ENCODE results near the gene PEX16. TPM values are rescaled to one million over a fixed set of nuclear protein-coding genes. Genes with fewer than 3 reads are reported as not detected.

Gene PEX16
- total RNA-seq, 2 experiments from 2014 or later = 28.6 to 32.5 TPM

DNA sequence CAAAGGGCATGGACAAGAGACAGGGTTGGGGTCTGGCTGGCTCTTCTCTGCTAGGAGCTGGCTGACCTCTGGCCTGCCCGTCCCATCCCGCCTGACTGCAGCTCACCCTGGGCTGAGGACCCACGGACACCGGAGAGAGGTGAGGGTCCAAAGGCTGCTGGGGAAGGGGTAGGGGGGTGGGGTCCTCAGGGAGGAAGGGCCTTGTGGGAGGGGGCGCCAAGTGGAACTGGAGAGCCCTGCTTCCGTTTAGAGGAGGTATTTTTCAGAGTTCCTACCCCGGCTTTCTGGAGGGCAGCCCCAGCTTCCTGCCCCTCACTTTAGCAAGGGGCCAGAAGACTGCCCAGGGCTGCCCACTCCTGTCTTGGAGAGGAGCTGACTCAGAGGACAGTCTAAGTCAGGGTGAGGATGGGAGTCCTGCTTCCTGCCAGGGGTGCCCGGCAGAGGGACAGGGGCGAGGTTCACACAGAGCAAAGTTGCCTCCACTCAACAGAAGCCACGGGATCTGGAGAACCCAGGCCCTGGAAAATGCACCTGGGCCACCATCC, 11.9 kb upstream of the PEX16 start:
- H3K27ac Mint-ChIP-seq = peak overlapping the region; percentile 2
- intact Hi-C loops (cut with micrococcal nuclease) = no loop called here
- CTCF ChIA-PET = interaction anchor here (1.1 to 1.8 kb wide), 2 partner anchors 12 to 77 kb away, joined by 3 to 7 read pairs; no protein-coding TSS in a partner anchor

GRCh38 chr11:45928535-45929215, 11.0 kb upstream of the PEX16 start:
- Mint-ChIP-seq H3K27me3 (ENCODE audit: low read depth) (peaks cover 6% of the 10 kb centered on the region), H3K4me1 (ENCODE audit: low read depth) (peaks cover 24% of the 10 kb centered on the region), H3K27ac (no peak overlapping the region), H3K4me3 (no peak overlapping the region), H3K9me3 (no peaks in the 10 kb centered on the region), H3K36me3 (ENCODE audit: low read depth) (peaks cover 3% of the 10 kb centered on the region)
- DNase-seq = no peak
- intact Hi-C loops (cut with micrococcal nuclease) = no loop called here
- CTCF ChIA-PET = no interaction called here

More for the DNA sequence above, 11.9 kb upstream of the PEX16 start:
- no peak overlapping the region for H3K4me3 Mint-ChIP-seq
- H3K36me3 Mint-ChIP-seq (ENCODE audit: low read depth) = no peaks in the 10 kb centered on the region
- H3K4me1 Mint-ChIP-seq (ENCODE audit: low read depth) = peaks cover 19% of the 10 kb centered on the region
- no peaks in the 10 kb centered on the region for H3K9me3 Mint-ChIP-seq
- no peaks in the 10 kb centered on the region for H3K27me3 Mint-ChIP-seq (ENCODE audit: low read depth)
- no peak for DNase-seq

DNA sequence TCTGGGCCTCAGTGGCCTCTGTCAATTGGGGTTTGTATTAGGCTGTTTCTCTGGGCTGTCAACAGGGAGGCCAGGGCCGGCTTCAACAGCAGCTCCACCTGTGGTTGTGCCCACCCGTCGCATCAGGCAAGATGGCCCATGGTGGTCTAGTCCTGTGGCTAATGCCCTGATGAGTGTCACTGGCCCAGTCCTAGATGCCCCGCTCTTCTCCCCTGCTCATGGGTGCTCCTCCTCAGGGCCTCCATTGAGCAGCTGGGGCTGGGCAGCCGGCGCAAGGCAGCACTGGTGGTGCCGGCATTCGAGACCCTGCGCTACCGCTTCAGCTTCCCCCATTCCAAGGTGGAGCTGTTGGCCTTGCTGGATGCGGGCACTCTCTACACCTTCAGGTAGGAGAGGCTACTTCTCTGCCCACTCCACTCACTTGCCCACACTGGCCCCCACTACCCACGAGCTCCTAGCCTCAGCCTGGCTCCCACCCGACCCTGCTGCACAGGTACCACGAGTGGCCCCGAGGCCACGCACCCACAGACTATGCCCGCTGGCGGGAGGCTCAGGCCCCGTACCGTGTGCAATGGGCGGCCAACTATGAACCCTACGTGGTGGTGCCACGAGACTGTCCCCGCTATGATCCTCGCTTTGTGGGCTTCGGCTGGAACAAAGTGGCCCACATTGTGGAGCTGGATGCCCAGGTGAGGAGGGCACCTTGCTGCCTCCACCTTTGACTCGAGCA, 10.2 kb upstream of the PEX16 start:
- no peak overlapping the region for H3K4me3 Mint-ChIP-seq
- DNase-seq = no peak
- H3K9me3 Mint-ChIP-seq = no peaks in the 10 kb centered on the region
- peaks cover 3% of the 10 kb centered on the region for H3K36me3 Mint-ChIP-seq (ENCODE audit: low read depth)
- no peak overlapping the region for H3K27ac Mint-ChIP-seq
- peaks cover 28% of the 10 kb centered on the region for H3K4me1 Mint-ChIP-seq (ENCODE audit: low read depth)
- intact Hi-C loops (cut with micrococcal nuclease) = no loop called here
- CTCF ChIA-PET = no interaction called here
- H3K27me3 Mint-ChIP-seq (ENCODE audit: low read depth) = peaks cover 9% of the 10 kb centered on the region

DNA sequence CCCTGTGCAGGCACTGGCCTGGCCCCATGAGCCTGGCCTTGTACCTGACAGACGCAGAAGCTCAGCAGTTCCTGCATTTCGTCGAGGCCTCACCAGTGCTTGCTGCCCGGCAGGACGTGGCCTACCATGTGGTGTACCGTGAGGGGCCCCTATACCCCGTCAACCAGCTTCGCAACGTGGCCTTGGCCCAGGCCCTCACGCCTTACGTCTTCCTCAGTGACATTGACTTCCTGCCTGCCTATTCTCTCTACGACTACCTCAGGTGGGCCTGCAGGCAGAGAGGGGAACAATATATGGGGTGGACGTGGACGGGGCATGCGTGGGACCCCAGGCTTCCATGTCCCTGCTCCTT, 9.6 kb upstream of the PEX16 start:
- H3K4me3 Mint-ChIP-seq = no peak overlapping the region
- DNase-seq = no peak
- peaks cover 9% of the 10 kb centered on the region for H3K27me3 Mint-ChIP-seq (ENCODE audit: low read depth)
- no peak overlapping the region for H3K27ac Mint-ChIP-seq
- no peaks in the 10 kb centered on the region for H3K9me3 Mint-ChIP-seq
- peaks cover 28% of the 10 kb centered on the region for H3K4me1 Mint-ChIP-seq (ENCODE audit: low read depth)
- CTCF ChIA-PET = no interaction called here
- intact Hi-C loops (cut with micrococcal nuclease) = no loop called here
- H3K36me3 Mint-ChIP-seq (ENCODE audit: low read depth) = peaks cover 3% of the 10 kb centered on the region

DNA sequence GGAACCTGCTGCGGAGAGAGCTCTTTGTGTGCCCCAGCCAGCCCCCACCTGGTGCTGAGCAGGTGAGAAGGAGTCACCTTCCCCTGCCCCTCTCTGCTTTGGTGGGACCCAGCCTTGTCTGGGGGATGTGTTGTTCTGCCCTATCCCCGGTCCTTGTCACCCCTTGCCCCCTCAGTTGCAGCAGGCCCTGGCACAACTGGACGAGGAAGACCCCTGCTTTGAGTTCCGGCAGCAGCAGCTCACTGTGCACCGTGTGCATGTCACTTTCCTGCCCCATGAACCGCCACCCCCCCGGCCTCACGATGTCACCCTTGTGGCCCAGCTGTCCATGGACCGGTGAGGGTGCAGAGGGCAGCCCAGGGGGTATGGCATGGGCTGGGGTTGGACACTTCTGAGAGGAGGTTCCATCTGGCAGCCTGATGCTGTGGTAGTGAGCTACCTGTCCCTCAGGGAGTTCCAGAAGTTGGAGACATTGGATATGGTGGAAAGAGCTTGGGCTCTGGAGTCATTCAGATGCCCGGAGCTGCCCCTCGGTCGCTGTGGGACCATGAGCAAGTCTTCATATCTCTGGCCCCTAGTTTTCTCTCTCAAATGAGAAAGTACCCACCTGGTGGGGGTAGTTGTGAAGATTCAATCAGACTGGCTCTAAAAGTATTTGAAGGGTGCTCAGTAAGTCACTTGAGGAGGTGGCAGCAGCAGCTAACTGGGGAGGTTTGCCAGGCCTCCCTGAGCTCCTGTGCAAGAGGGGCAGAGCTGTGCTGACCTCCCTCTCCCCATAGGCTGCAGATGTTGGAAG, 9.1 kb upstream of the PEX16 start:
- H3K27ac Mint-ChIP-seq = no peak overlapping the region
- H3K4me1 Mint-ChIP-seq (ENCODE audit: low read depth) = peaks cover 27% of the 10 kb centered on the region
- no peak overlapping the region for H3K4me3 Mint-ChIP-seq
- no peaks in the 10 kb centered on the region for H3K9me3 Mint-ChIP-seq
- CTCF ChIA-PET = no interaction called here
- peaks cover 9% of the 10 kb centered on the region for H3K27me3 Mint-ChIP-seq (ENCODE audit: low read depth)
- no peak for DNase-seq
- peaks cover 3% of the 10 kb centered on the region for H3K36me3 Mint-ChIP-seq (ENCODE audit: low read depth)
- intact Hi-C loops (cut with micrococcal nuclease) = no loop called here

GRCh38 chr11:45926001-45926401, 8.3 kb upstream of the PEX16 start:
- Mint-ChIP-seq H3K36me3 (ENCODE audit: low read depth) (peaks cover 3% of the 10 kb centered on the region), H3K4me1 (ENCODE audit: low read depth) (peaks cover 26% of the 10 kb centered on the region), H3K27ac (no peak overlapping the region), H3K9me3 (no peaks in the 10 kb centered on the region), H3K4me3 (no peak overlapping the region), H3K27me3 (ENCODE audit: low read depth) (peaks cover 13% of the 10 kb centered on the region)
- CTCF ChIA-PET = no interaction called here
- intact Hi-C loops (cut with micrococcal nuclease) = no loop called here
- no peak for DNase-seq

GRCh38 chr11:45925550-45925949, 7.9 kb upstream of the PEX16 start:
- Mint-ChIP-seq H3K9me3 (no peaks in the 10 kb centered on the region), H3K4me3 (no peak overlapping the region), H3K27me3 (ENCODE audit: low read depth) (peaks cover 13% of the 10 kb centered on the region), H3K4me1 (ENCODE audit: low read depth) (peaks cover 23% of the 10 kb centered on the region), H3K36me3 (ENCODE audit: low read depth) (peaks cover 3% of the 10 kb centered on the region), H3K27ac (no peak overlapping the region)
- no peak for DNase-seq
- intact Hi-C loops (cut with micrococcal nuclease) = no loop called here
- CTCF ChIA-PET = no interaction called here

DNA sequence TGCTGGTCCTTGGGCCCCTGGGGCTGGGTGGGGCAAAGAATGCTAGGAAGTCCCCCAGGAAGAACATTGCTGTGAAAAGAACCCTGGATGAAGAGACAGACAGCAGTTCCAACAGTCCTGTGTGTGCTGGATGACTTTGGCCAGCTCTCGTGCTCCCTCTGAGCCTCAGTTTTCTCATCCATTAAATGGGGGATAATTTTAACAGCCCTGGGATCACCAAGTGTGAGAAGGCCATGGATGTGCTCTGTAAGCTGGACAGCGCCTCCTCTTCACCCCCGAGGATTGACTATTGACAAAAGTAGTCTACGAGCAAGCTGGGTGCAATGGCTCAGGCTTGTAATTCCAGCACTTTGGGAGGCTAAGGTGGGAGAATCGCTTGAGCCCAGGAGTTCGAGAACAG, 7.2 kb upstream of the PEX16 start:
- no peaks in the 10 kb centered on the region for H3K9me3 Mint-ChIP-seq
- H3K36me3 Mint-ChIP-seq (ENCODE audit: low read depth) = peaks cover 3% of the 10 kb centered on the region
- H3K4me3 Mint-ChIP-seq = no peak overlapping the region
- intact Hi-C loops (cut with micrococcal nuclease) = no loop called here
- H3K27ac Mint-ChIP-seq = no peak overlapping the region
- no peak for DNase-seq
- peaks cover 13% of the 10 kb centered on the region for H3K27me3 Mint-ChIP-seq (ENCODE audit: low read depth)
- CTCF ChIA-PET = no interaction called here
- H3K4me1 Mint-ChIP-seq (ENCODE audit: low read depth) = peaks cover 18% of the 10 kb centered on the region

GRCh38 chr11:45924036-45924915, 6.6 kb upstream of the PEX16 start:
- Mint-ChIP-seq H3K36me3 (ENCODE audit: low read depth) (peaks cover 3% of the 10 kb centered on the region), H3K27me3 (ENCODE audit: low read depth) (peaks cover 13% of the 10 kb centered on the region), H3K9me3 (no peaks in the 10 kb centered on the region), H3K4me1 (ENCODE audit: low read depth) (peaks cover 14% of the 10 kb centered on the region), H3K27ac (no peak overlapping the region), H3K4me3 (peak overlapping the region; percentile 31)
- DNase-seq = no peak
- CTCF ChIA-PET = no interaction called here
- intact Hi-C loops (cut with micrococcal nuclease) = no loop called here

DNA sequence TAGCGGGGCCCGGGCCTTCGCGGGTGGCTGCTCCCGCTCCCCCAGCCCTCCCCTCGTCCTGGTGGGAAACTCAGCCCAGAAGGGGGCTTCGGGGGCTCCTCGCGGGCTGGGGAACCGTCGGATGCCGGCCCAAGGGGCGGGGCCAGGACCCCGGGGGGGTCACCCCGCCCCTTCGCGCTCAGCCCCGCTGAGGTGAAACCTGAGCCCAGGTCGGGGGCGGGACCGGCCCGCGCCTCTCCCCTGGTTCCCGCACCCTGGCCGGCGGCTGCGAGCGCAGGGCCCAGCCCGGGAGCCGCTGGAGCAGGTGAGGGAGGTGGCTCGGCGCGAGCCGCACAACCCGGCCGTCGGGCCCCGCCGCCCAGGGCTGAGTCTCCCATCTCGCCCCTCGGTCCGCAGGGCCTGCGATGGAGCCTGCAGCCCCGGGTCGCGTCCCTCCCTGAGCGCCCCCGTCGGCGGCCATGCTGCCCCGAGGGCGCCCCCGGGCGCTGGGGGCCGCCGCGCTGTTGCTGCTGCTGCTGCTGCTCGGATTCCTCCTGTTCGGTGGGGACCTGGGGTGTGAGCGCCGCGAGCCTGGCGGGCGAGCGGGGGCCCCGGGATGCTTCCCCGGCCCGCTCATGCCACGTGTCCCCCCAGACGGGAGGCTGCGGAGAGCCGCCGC, 4.9 kb upstream of the PEX16 start, which contains the start of gene LARGE2:
LARGE2 (plus strand) TSS at position 232 of the 658 bp plus-strand sequence; CDS start at position 459, 227 bp downstream.
- Mint-ChIP-seq H3K4me1 (ENCODE audit: low read depth) (peaks cover 18% of the 10 kb centered on the region), H3K4me3 (peak within 1 kb of the TSS; percentile 74), H3K27me3 (ENCODE audit: low read depth) (peaks cover 13% of the 10 kb centered on the region), H3K9me3 (no peaks in the 10 kb centered on the region), H3K27ac (no peak within 1 kb of the TSS), H3K36me3 (ENCODE audit: low read depth) (peaks cover 3% of the 10 kb centered on the region)
- intact Hi-C loops (cut with micrococcal nuclease) = no loop called here
- CTCF ChIA-PET = interaction anchor here (0.6 kb wide), 1 partner anchor 42 kb away, joined by 3 read pairs; no protein-coding TSS in a partner anchor
- DNase-seq = no peak

GRCh38 chr11:45921561-45922424, 4.1 kb upstream of the PEX16 start:
- DNase-seq = no peak
- intact Hi-C loops (cut with micrococcal nuclease) = no loop called here
- peaks cover 13% of the 10 kb centered on the region for H3K27me3 Mint-ChIP-seq (ENCODE audit: low read depth)
- H3K36me3 Mint-ChIP-seq (ENCODE audit: low read depth) = peaks cover 3% of the 10 kb centered on the region
- CTCF ChIA-PET = no interaction called here
- H3K4me1 Mint-ChIP-seq (ENCODE audit: low read depth) = peaks cover 21% of the 10 kb centered on the region
- peak overlapping the region; percentile 41 for H3K4me3 Mint-ChIP-seq
- H3K9me3 Mint-ChIP-seq = no peaks in the 10 kb centered on the region
- no peak overlapping the region for H3K27ac Mint-ChIP-seq
